Amniotic stem cell (primary cell): ENCODE data around the gene ZNF865.
"Not testable (repeated sequence)": the region's sequence is repeated elsewhere in the genome, so short reads cannot be mapped to it uniquely, and the experiment has no call there.

Source experiments
- DNase-seq: peaks from one replicate; lab custom pipeline; 2025; lab: John Stamatoyannopoulos, UW

The ZNF865 gene

GRCh38 chr19:55605637-55606470 lies at the start of gene ZNF865:
TSS of gene ZNF865 (plus strand) at chr19:55605647. CDS start at chr19:55613619, 7,972 bp downstream.
- peak; percentile 87 for DNase-seq

- no peak for DNase-seq
These were observed 45.8 kb upstream of the ZNF865 start for GRCh38 chr19:55559684-55560083.

GRCh38 chr19:55563261-55563690 lies 42.2 kb upstream of the ZNF865 start:
- DNase-seq = no peak

GRCh38 chr19:55566823-55567222 lies 38.6 kb upstream of the ZNF865 start:
- no peak for DNase-seq

DNA sequence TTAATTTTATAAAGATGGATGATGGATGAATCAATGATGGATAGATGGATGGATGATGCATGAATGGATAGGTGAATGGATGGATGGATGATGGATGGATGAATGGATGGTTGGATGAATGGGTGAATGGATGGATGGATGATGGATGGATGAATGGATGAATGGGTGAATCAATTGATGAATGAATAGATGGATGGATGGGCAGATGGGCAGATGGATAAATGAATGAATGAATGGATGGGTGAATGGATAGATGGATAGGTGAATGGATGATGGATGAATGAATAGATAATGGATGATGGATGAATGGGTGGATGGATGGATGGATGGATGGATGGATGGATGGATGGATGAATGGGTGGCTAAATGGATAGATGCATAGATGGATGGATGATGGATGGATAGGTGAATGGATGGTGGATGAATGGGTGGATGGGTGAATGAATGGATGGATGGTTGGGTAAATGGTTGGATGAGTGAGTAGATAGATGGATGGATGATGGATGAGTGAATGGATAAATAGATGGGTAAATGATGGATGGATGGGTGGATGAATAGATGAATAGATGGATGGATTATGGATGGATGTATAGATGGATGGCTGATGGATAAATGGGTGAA lies 37.6 kb upstream of the ZNF865 start:
- no peak for DNase-seq

DNA sequence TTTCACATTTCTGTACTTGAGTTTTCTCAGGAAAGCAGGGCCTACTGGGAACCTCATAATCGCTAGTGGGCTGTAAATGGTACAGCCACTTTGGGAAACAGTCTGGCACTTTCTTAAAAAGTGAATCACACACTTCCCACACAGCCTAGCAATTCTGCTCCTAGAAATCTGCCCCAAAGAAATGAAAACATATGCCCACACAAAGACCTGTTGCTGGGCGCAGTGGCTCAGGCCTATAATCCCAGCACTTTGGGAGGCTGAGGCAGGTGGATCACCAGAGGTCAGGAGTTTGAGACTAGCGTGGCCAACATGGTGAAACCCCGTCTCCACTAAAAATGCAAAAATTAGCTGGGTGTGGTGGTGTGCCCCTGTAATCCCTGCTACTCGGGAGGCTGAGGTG lies 36.0 kb upstream of the ZNF865 start:
- not testable (repeated sequence) for DNase-seq

GRCh38 chr19:55573929-55574328 lies 31.5 kb upstream of the ZNF865 start:
- not testable (repeated sequence) for DNase-seq

DNA sequence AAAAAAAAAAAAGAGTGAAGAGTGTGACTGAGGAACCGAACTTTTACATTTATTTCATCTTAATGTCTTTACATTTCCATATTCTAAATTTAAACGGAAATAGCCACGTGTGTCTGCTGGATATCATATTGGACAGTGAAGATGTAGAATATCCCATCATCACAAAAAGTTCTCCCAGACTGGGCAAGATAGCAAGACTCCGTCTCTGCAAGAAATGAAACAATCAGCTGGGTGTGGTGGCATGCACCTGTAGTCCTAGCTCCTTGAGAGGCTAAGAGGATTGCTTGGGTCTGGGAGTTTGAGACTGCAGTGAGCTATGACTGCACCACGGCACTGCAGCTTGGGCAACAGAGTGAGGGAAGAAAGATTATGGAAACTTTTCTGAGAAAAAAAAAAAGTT lies 28.7 kb upstream of the ZNF865 start:
- no peak for DNase-seq

GRCh38 chr19:55578031-55578760 lies 27.3 kb upstream of the ZNF865 start:
- no peak for DNase-seq

GRCh38 chr19:55578761-55579747 lies 26.4 kb upstream of the ZNF865 start:
- no peak for DNase-seq

- DNase-seq = no peak
These were observed 25.5 kb upstream of the ZNF865 start for GRCh38 chr19:55579766-55580621.

DNA sequence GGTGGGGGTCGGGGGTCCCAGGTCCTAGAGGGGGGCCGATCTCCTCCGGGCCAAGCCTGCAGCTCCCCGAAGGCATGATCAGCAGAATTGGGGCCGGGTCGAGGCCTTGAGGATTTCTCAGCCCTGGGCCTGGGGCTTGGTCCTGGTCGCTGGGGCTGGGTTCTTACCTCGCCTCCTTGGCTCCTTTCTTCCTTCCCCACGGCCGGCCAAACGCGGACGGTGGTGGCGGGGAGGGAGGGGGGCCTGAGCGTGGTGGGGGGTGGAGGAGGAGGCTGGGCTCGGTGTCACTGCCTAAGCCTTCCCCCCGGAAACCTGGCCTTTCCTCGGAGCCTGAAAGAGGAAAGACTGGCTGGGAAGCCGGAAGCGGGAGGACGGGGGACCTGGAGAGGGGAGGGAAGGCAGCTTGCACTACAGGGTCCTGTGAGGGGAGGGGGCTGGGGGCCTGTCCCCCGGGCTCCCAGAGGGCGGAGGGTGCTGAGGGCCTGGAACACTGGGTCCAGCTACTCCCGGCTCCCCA lies 24.8 kb upstream of the ZNF865 start, which contains the start of gene ZNF579:
Gene ZNF579 (minus strand): TSS at position 221 of the 517 bp plus-strand sequence. CDS start 1,209 bp downstream, outside the sequence.
- DNase-seq = peak; percentile 69

DNA sequence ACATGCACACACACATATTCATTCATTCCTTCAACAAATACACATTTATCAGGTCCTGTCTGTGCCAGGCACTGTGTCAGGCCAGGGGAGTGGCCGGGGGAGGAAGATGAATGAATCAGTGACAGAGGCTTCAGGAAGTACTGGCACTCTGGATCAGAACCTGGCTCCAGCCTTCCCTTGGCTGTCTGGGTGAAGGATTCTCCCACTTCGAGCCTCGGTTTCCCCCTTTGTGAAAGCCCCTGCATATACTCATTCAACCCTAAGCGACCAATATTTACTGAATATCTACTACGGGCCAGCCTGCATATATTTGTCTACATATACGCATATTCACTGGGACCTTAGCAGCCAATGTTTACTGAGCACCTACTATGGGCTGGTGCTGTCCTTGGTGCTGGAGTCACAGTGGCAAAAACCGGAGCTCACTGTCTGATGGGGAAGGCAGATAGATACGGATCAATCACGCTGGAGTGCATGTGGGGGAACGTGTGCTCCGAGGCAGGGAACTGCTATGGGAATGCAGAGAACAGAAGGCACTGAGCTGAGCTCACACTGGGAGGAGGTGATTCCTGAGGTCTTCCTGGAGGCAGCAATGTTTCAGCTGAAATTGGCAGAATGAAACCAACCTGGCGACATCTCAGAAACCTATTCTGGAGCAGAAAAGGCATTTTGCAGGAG lies 24.2 kb upstream of the ZNF865 start:
- no peak for DNase-seq

- DNase-seq = no peak
These were observed 23.6 kb upstream of the ZNF865 start for GRCh38 chr19:55581823-55582223.

DNA sequence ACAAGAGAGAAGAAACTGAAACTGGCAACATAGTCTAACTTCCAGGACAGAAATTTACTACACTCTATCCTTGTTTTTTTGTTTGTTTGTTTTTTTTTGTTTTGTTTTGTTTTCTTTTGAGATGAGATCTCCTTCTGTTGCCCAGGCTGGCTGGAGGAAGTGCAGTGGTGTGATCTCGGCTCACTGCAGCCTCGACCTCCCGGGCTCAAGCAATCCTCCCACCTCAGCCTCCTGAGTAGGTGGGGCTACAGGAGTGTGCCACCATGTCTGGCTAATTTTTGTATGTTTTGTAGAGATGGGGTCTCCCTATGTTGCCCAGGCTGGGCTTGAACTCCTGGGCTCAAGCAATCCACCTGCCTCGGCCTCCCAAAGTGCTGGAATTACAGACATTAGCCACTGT lies 23.2 kb upstream of the ZNF865 start:
- not testable (repeated sequence) for DNase-seq

DNA sequence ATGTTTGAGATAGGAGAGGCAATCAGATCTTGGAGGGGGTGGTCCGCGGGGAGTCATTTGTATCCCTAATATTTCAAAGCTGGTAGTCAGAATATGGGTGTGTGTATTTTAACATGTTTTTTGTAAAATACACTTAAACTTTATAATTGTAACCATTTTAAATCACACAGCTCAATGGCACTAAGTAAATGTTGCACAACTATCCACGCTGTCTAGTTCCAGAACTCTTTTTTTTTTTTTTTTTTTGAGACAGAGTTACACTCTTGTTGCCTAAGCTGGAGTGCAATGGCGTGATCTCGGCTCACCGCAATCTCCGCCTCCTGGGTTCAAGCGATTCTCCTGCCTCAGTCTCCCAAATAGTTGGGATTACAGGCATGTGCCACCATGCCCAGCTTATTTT lies 21.6 kb upstream of the ZNF865 start:
- DNase-seq = not testable (repeated sequence)

GRCh38 chr19:55584871-55585270 lies 20.6 kb upstream of the ZNF865 start:
- DNase-seq = no peak

DNA sequence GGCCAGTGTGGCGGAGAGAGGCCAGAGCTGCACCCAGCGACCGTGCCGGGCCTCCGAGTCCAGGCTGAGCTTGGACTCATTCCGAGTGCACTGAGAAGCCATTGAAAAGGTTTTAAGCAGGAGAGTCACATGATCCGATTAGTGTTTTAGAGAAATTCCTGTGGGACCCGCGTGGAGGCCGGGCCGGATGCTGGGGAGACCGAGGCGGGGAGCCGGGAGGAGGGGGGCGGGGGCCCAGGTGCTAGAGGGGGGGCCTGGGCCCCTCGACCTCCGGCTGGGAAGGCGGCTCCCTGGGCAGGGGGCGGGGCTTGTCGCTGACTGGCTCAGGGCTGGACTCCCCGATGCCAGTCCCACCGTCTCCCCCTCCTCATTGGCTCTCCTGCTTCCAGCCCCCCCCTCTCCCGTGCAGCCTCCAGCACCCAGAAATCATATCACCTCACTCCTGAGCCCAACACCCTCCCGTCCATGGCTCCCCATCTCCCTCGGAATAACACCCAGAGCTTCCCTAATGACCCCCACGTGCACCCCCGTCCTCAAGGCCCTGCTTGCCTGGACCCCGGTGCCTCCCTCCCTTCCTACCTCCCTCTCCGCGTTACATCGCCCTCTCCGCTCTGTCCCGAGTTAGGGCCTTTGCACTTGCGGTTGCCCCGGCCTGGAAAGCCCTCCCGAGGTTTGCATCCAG lies 19.6 kb upstream of the ZNF865 start:
- DNase-seq = no peak
